Activated CD4-positive, alpha-beta T cell treated with anti-CD3 and anti-CD28 coated beads, Interleukin-2, amount 50 U/mL, for 48 hours (primary cell): Measurements from ENCODE around the gene ARHGEF6.
A peak's percentile ranks its signal among the peaks of the same experiment; 100 is the strongest.

Source experiments
- DNase-seq, 2 experiments: peaks; one replicate each; pipeline ENCODE4 v3.0.0-alpha.2; 2020

ARHGEF6 gene

GRCh38 chrX:136742721-136743379 lies 37.9 kb downstream of the ARHGEF6 start:
- DNase-seq, result no peak

- no peak for DNase-seq
Observed at GRCh38 chrX:136738049-136738729, 42.5 kb downstream of the ARHGEF6 start.

GRCh38 chrX:136736690-136737089 lies 44.0 kb downstream of the ARHGEF6 start:
- no peak for DNase-seq

- no peak for DNase-seq
Observed at GRCh38 chrX:136735601-136736000, 45.1 kb downstream of the ARHGEF6 start.

GRCh38 chrX:136733613-136734012 lies 47.1 kb downstream of the ARHGEF6 start:
- no peak for DNase-seq

GRCh38 chrX:136731798-136732197 lies 48.9 kb downstream of the ARHGEF6 start:
- DNase-seq, result no peak

- peak; percentile 18 to 27 for DNase-seq
Observed at GRCh38 chrX:136731207-136731782, 49.4 kb downstream of the ARHGEF6 start.

GRCh38 chrX:136728393-136728792 lies 52.3 kb downstream of the ARHGEF6 start:
- DNase-seq, result no peak

- no peak for DNase-seq
Observed at GRCh38 chrX:136725441-136726104, 55.2 kb downstream of the ARHGEF6 start.

- no peak for DNase-seq
Observed at GRCh38 chrX:136718091-136718490, 62.6 kb downstream of the ARHGEF6 start.

- no peak for DNase-seq
Observed at GRCh38 chrX:136714626-136715599, 65.8 kb downstream of the ARHGEF6 start.

- no peak for DNase-seq
Observed at GRCh38 chrX:136712650-136713310, 68.0 kb downstream of the ARHGEF6 start.

GRCh38 chrX:136711147-136711546 lies 69.6 kb downstream of the ARHGEF6 start:
- peak; percentile 25 to 35 for DNase-seq

GRCh38 chrX:136710325-136710951 lies 70.3 kb downstream of the ARHGEF6 start:
- peak in 1 of 2 experiments; percentile 23 for DNase-seq

GRCh38 chrX:136708348-136708747 lies 72.4 kb downstream of the ARHGEF6 start:
- DNase-seq, result no peak

GRCh38 chrX:136697156-136697555 lies 83.6 kb downstream of the ARHGEF6 start:
- no peak for DNase-seq

- DNase-seq, result no peak
Observed at GRCh38 chrX:136694431-136695087, 86.2 kb downstream of the ARHGEF6 start.

GRCh38 chrX:136692271-136692670 lies 88.5 kb downstream of the ARHGEF6 start:
- no peak for DNase-seq

GRCh38 chrX:136691028-136691809 lies 89.5 kb downstream of the ARHGEF6 start:
- DNase-seq, result no peak

GRCh38 chrX:136689436-136689835 lies 91.3 kb downstream of the ARHGEF6 start:
- no peak for DNase-seq
